Neural progenitor cell (in vitro differentiated cells): ENCODE results near the gene TPD52L1.
A peak's percentile ranks its signal among the peaks of the same experiment; 100 is the strongest.

Experiments
- EZH2phosphoT487 ChIP-seq: fragments of 200-600 bp; sonication (generic); IDR thresholded peaks from 2 replicates; pipeline ENCODE4 v1.6.1; 2017; ENCODE audit warnings: antibody characterized with exemption
- TF ChIP-seq, protein P1 (sequence below): fragments of 200-600 bp; sonication (generic); IDR thresholded peaks from 2 replicates; pipeline ENCODE4 v1.5.1; 2017; ENCODE audit warnings: antibody characterized with exemption, mild to moderate bottlenecking

DNA sequence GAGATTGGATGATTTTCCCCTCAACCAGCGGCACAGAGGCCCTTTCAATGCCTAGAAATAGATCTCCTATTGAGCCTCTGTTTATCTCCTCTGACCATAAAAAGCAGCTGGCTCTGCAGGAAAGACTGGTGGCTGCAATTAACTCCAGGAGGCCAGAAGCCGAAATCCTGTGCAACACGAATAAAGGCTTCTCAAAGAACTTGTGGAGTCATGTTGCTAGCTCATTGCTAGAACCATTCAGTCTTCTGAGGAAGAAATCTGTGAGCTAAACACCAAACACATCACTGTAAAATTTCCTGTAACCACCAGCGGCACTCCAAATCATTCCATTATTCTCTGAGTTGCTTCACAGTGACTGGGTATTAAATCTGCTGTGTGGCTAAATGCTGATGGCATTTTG is 49.1 kb upstream of the TPD52L1 start:
- TF ChIP-seq, protein P1, sequence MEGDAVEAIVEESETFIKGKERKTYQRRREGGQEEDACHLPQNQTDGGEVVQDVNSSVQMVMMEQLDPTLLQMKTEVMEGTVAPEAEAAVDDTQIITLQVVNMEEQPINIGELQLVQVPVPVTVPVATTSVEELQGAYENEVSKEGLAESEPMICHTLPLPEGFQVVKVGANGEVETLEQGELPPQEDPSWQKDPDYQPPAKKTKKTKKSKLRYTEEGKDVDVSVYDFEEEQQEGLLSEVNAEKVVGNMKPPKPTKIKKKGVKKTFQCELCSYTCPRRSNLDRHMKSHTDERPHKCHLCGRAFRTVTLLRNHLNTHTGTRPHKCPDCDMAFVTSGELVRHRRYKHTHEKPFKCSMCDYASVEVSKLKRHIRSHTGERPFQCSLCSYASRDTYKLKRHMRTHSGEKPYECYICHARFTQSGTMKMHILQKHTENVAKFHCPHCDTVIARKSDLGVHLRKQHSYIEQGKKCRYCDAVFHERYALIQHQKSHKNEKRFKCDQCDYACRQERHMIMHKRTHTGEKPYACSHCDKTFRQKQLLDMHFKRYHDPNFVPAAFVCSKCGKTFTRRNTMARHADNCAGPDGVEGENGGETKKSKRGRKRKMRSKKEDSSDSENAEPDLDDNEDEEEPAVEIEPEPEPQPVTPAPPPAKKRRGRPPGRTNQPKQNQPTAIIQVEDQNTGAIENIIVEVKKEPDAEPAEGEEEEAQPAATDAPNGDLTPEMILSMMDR = no peak
- peak; percentile 75 for TF ChIP-seq EZH2phosphoT487
